ENCODE measurements around the gene RPN1. TPM values are rescaled to one million over a fixed set of nuclear protein-coding genes. Genes with fewer than 3 reads are reported as not detected.

The RPN1 gene
- total RNA-seq, 4 donors from 2014 or later: 244 to 333 (median 297) TPM

GRCh38 chr3:128572013-128572412 is 78.6 kb downstream of the RPN1 start:
- ATAC-seq (ENCODE audit: low FRiP score) (no peak), DNase-seq (ENCODE audit: low spot score) (no peak)
- no peak for TF ChIP-seq CTCF (IDR thresholded peaks at IDR 0.05)

Other genes with a start within 250 kb of the RPN1 start
- not detected for gene DNAJB8, start 183.9 kb downstream of the RPN1 start, total RNA-seq
- 10 to 100 TPM in 2 of 4 donors, 1 to 10 TPM in 2; 4.2 to 32.5 (median 9.0) TPM for gene GATA2, start 157.6 kb downstream of the RPN1 start, total RNA-seq
- 100 to 1,000 TPM; 125 to 170 (median 135) TPM for gene RAB7A, start 75.4 kb upstream of the RPN1 start, total RNA-seq
- gene ACAD9, start 228.8 kb upstream of the RPN1 start, total RNA-seq: 10 to 100 TPM; 36.2 to 48.9 (median 46.8) TPM

Measured in omental fat pad (tissue), 4 donors.